ENCODE data around the gene KCTD10. TPM values are rescaled to one million over a fixed set of nuclear protein-coding genes. Genes with fewer than 3 reads are reported as not detected.

Gene KCTD10
- total and polyA plus RNA-seq, 10 of the 15 experiments (the other 5 are each of a cell fraction or from before 2014, with no cell fraction given), result 5.6 to 52.0 (median 34.2) TPM

DNA sequence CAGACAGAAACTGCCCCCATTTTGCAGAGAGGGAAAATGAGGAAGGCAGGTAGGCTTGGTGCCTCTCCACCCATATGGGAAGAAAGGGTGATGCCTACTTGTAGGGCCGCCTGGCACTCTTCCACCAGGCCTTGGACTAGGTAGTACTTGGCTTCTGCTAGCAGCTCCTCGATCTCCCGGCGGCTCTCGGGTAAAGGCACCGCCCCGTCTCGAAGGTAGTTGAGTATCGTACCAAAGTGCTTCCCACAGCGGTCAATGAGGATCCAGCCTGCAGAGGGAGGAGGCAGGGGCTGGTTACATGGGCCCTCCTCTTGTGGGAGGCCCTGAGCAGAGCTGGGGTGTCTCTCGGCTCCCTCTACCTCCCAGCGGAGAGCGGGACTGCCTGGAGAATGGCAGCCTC lies 16.6 kb downstream of the KCTD10 start:
- H3K9ac ChIP-seq (ENCODE audit: control insufficient read depth, insufficient read depth, low read length), result no peak overlapping the region
- in situ Hi-C loops (cut with MboI), result no loop called here
- H4K20me1 ChIP-seq (ENCODE audit: control insufficient read depth, insufficient read depth), result no peaks in the 10 kb centered on the region
- ChIA-PET POLR2A (no interaction called here), CTCF (interaction anchor here (1.1 to 1.5 kb wide), 2 partner anchors 11 to 67 kb away, joined by 3 read pairs; no protein-coding TSS in a partner anchor), RAD21 (ENCODE audit: unreplicated experiment) (no interaction called here), SMC1A (ENCODE audit: uncharacterized antibody, unreplicated experiment) (no interaction called here)
- H3K79me2 ChIP-seq (ENCODE audit: control insufficient read depth, insufficient read depth, low read length), result no peaks in the 10 kb centered on the region; the same call in none of the 2 replicates
- H3K27me3 ChIP-seq (replicated peaks in 1 of 2; ENCODE audit: control insufficient read depth in 2 of 2, insufficient read depth in 2 of 2, low read length in 1 of 2), result no peaks in the 10 kb centered on the region
- no peak for ATAC-seq
- FAIRE-seq, result no peak
- 90% methylated on average over 13 of the region's 13 CpGs for whole genome bisulfite sequencing (ENCODE audit: insufficient coverage, insufficient replicate concordance, low lambda C conversion rate, missing lambda C conversion rate)
- H2AFZ ChIP-seq (ENCODE audit: control insufficient read depth, low read depth, low read length), result no peak overlapping the region
- DNase-seq (ENCODE audit: low read depth, low spot score), result no peak
- peaks cover 3% of the 10 kb centered on the region; the same call in 1 of the 2 replicates for H3K4me1 ChIP-seq (ENCODE audit: control insufficient read depth, insufficient read depth, low read length)
- no peak overlapping the region for H3K4me3 ChIP-seq
- no TSS peak for BruUV-seq (replicated peaks)
- TF ChIP-seq BACH1 (IDR thresholded peaks at IDR 0.05; ENCODE audit: borderline replicate concordance) (no peak), BCL3 (IDR thresholded peaks at IDR 0.05; ENCODE audit: borderline replicate concordance, insufficient read depth, low read depth, low read length, poor library complexity, severe bottlenecking) (no peak), KDM1A (IDR thresholded peaks at IDR 0.05; ENCODE audit: borderline replicate concordance) (no peak), GATAD2B (conservative IDR thresholded peaks at IDR 0.05; ENCODE audit: low read depth) (no peak), TCF12 (IDR thresholded peaks at IDR 0.05; ENCODE audit: low read depth, low read length) (no peak), EED (IDR thresholded peaks at IDR 0.05; ENCODE audit: low read depth) (no peak), SIN3A (IDR thresholded peaks at IDR 0.05; ENCODE audit: low read depth, low read length) (no peak)
- TF ChIP-seq, protein P1, sequence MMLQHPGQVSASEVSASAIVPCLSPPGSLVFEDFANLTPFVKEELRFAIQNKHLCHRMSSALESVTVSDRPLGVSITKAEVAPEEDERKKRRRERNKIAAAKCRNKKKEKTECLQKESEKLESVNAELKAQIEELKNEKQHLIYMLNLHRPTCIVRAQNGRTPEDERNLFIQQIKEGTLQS (IDR thresholded peaks at IDR 0.05; ENCODE audit: borderline replicate concordance, extremely low read depth, low read depth, low read length), result no peak
- peaks cover 8 to 14% of the 10 kb centered on the region in 2 experiments for H3K36me3 ChIP-seq (ENCODE audit: control insufficient read depth in 2 of 2, insufficient read depth in 2 of 2, low read length in 1 of 2)
- H3K9me3 ChIP-seq (replicated peaks; ENCODE audit: control insufficient read depth, insufficient read depth, low read length), result no peaks in the 10 kb centered on the region
- H3K27ac ChIP-seq (ENCODE audit: control insufficient read depth, insufficient read depth), result no peak overlapping the region
- no peak overlapping the region for H3K4me2 ChIP-seq (ENCODE audit: control insufficient read depth, insufficient read depth)
- intact Hi-C loops (cut with micrococcal nuclease; ENCODE audit: unreplicated experiment), result no loop called here
